Measurements from ENCODE around the gene RASAL1. TPM values are rescaled to one million over a fixed set of nuclear protein-coding genes. Genes with fewer than 3 reads are reported as not detected.

Gene RASAL1
- total RNA-seq, 1 donor = not detected

GRCh38 chr12:113158439-113159203 lies 23.1 kb upstream of the RASAL1 start:
- Histone ChIP-seq H3K4me1 (ENCODE audit: insufficient read depth, low read length) (peaks cover 4% of the 10 kb centered on the region), H3K27ac (ENCODE audit: low read depth, low read length) (no peak overlapping the region), H3K27me3 (ENCODE audit: insufficient read depth, low read length) (peaks cover 22% of the 10 kb centered on the region), H2AFZ (ENCODE audit: low read length) (no peak overlapping the region), H3K9me3 (ENCODE audit: low read depth, low read length) (no peaks in the 10 kb centered on the region), H4K20me1 (ENCODE audit: insufficient read depth, low read length) (peaks cover 13% of the 10 kb centered on the region), H3K36me3 (ENCODE audit: insufficient read depth, low read length) (peaks cover 26% of the 10 kb centered on the region), H3K79me2 (ENCODE audit: insufficient read depth, low read length) (no peaks in the 10 kb centered on the region), H3K4me2 (ENCODE audit: insufficient read depth, low read length) (no peak overlapping the region), H3K4me3 (ENCODE audit: insufficient read depth, low read length) (no peak overlapping the region)
- peak; percentile 72 for DNase-seq (ENCODE audit: insufficient read length, low spot score, missing footprints)
- TF ChIP-seq CTCF (IDR thresholded peaks at IDR 0.05; ENCODE audit: extremely low read depth, low read depth, low read length) = no peak

DNA sequence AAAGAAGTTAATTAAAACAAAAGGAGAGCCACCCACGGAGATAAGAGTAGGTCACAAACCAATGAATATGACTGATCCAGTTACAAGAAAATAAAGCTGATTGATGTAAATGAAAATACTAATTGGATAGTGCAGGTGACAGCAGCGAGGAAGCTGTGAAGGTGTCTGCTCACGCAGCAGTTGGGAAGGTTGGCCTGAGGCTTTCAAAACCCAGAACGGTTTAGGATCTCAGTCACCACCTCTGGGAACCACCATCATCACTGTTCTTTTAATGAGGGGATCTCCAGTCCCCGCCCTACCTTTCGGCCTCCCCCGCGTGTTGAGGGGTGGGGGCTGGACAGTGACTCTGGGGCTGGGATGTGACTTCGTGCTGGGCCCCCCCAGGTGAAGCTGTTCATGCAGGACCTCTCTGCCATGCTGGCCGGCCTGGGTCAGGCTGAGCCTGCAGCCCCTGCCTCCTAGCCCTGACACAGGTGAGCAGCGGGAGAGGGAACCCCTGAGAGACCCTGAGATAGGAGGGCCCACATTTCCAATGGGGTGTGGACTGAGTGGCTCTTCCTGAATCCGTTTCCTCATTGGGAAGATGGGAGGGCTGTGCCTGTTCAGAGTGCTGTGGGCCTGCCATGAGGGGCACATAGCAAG lies 21.8 kb upstream of the RASAL1 start:
- no peak overlapping the region for H3K4me3 ChIP-seq (ENCODE audit: insufficient read depth, low read length)
- no peak for TF ChIP-seq CTCF (IDR thresholded peaks at IDR 0.05; ENCODE audit: extremely low read depth, low read depth, low read length)

GRCh38 chr12:113155646-113156045 lies 20.1 kb upstream of the RASAL1 start:
- H2AFZ ChIP-seq (ENCODE audit: low read length) = no peak overlapping the region
- H4K20me1 ChIP-seq (ENCODE audit: insufficient read depth, low read length) = peaks cover 7% of the 10 kb centered on the region
- no peak overlapping the region for H3K27ac ChIP-seq (ENCODE audit: low read depth, low read length)
- peaks cover 17% of the 10 kb centered on the region for H3K36me3 ChIP-seq (ENCODE audit: insufficient read depth, low read length)
- H3K4me3 ChIP-seq (ENCODE audit: insufficient read depth, low read length) = no peak overlapping the region
- H3K4me1 ChIP-seq (ENCODE audit: insufficient read depth, low read length) = no peaks in the 10 kb centered on the region
- H3K4me2 ChIP-seq (ENCODE audit: insufficient read depth, low read length) = no peak overlapping the region
- TF ChIP-seq CTCF (IDR thresholded peaks at IDR 0.05; ENCODE audit: extremely low read depth, low read depth, low read length) = no peak
- H3K79me2 ChIP-seq (ENCODE audit: insufficient read depth, low read length) = no peaks in the 10 kb centered on the region
- no peaks in the 10 kb centered on the region for H3K9me3 ChIP-seq (ENCODE audit: low read depth, low read length)
- DNase-seq (ENCODE audit: insufficient read length, low spot score, missing footprints) = peak; percentile 68
- peaks cover 41% of the 10 kb centered on the region for H3K27me3 ChIP-seq (ENCODE audit: insufficient read depth, low read length)

More for the DNA sequence above, 21.8 kb upstream of the RASAL1 start:
- peaks cover 3% of the 10 kb centered on the region for H3K4me1 ChIP-seq (ENCODE audit: insufficient read depth, low read length)
- H3K27me3 ChIP-seq (ENCODE audit: insufficient read depth, low read length) = peaks cover 30% of the 10 kb centered on the region
- no peak overlapping the region for H2AFZ ChIP-seq (ENCODE audit: low read length)
- H3K4me2 ChIP-seq (ENCODE audit: insufficient read depth, low read length) = no peak overlapping the region
- H3K36me3 ChIP-seq (ENCODE audit: insufficient read depth, low read length) = peaks cover 25% of the 10 kb centered on the region
- peak; percentile 73 for DNase-seq (ENCODE audit: insufficient read length, low spot score, missing footprints)
- peaks cover 13% of the 10 kb centered on the region for H4K20me1 ChIP-seq (ENCODE audit: insufficient read depth, low read length)
- no peaks in the 10 kb centered on the region for H3K79me2 ChIP-seq (ENCODE audit: insufficient read depth, low read length)
- H3K9me3 ChIP-seq (ENCODE audit: low read depth, low read length) = no peaks in the 10 kb centered on the region
- H3K27ac ChIP-seq (ENCODE audit: low read depth, low read length) = no peak overlapping the region

DNA sequence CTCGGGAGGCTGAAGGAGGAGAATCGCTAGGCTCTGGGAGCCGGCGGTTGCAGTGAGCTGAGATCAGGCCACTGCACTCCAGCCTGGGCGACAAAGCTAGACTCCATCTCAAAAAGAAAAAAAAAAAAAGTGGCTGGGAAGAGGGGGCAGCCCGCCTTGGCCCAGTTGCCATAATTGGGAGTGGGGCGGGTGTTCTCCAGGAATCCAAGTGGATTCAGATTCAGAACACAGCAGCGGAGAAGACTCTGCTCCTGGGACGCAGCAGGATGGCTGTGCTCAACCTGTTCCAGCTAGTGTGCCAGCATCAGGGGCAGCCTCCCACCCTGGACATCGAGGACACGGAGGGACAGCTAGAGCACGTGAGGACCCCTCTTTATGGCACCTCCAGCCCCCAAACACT lies 19.5 kb upstream of the RASAL1 start:
- DNase-seq (ENCODE audit: insufficient read length, low spot score, missing footprints) = peak; percentile 52
- H3K9me3 ChIP-seq (ENCODE audit: low read depth, low read length) = no peaks in the 10 kb centered on the region
- H4K20me1 ChIP-seq (ENCODE audit: insufficient read depth, low read length) = peaks cover 3% of the 10 kb centered on the region
- no peak overlapping the region for H3K4me2 ChIP-seq (ENCODE audit: insufficient read depth, low read length)
- H2AFZ ChIP-seq (ENCODE audit: low read length) = no peak overlapping the region
- no peak for TF ChIP-seq CTCF (IDR thresholded peaks at IDR 0.05; ENCODE audit: extremely low read depth, low read depth, low read length)
- peaks cover 47% of the 10 kb centered on the region for H3K27me3 ChIP-seq (ENCODE audit: insufficient read depth, low read length)
- no peak overlapping the region for H3K4me3 ChIP-seq (ENCODE audit: insufficient read depth, low read length)
- peaks cover 12% of the 10 kb centered on the region for H3K36me3 ChIP-seq (ENCODE audit: insufficient read depth, low read length)
- H3K79me2 ChIP-seq (ENCODE audit: insufficient read depth, low read length) = no peaks in the 10 kb centered on the region
- no peak overlapping the region for H3K27ac ChIP-seq (ENCODE audit: low read depth, low read length)
- H3K4me1 ChIP-seq (ENCODE audit: insufficient read depth, low read length) = peaks cover under 1% of the 10 kb centered on the region

All from osteoblast (primary cell).